HEK293 (cell line): ENCODE data around the gene MEF2C.

Source experiments
- SETDB1 ChIP-seq: IDR thresholded peaks from one replicate; pipeline ENCODE4 v1.6.1; 2017; ENCODE audit warnings: mild to moderate bottlenecking, low read length, moderate library complexity, mixed read lengths; ENCODE audit not compliant: insufficient read length
- ZNF175 ChIP-seq: fragments of 450-650 bp; formaldehyde crosslinking; IDR thresholded peaks from 2 replicates; pipeline ENCODE4 v1.5.1; 2016; ENCODE audit warnings: missing biosample characterization, missing genetic modification characterization
- ZNF274 ChIP-seq, 2 experiments: fragments of 200-500 bp in 1 of 2; fragments of 450-650 bp in 1 of 2; sonication (Bioruptor generic) in 1 of 2; formaldehyde crosslinking in 1 of 2; IDR thresholded peaks; 2 replicates each; pipeline versions ENCODE4 v1.5.1 to v1.6.1; 2014 to 2016; ENCODE audit warnings: borderline replicate concordance in 1 of 2, inconsistent platforms in 1 of 2, low read length in 1 of 2, missing biosample characterization in 1 of 2, missing genetic modification characterization in 1 of 2
- ZNF350 ChIP-seq: fragments of 450-650 bp; formaldehyde crosslinking; IDR thresholded peaks from 2 replicates; pipeline ENCODE4 v1.5.0; 2017; ENCODE audit warnings: missing biosample characterization, mild to moderate bottlenecking, missing genetic modification characterization
- ZNF560 ChIP-seq: fragments of 450-650 bp; formaldehyde crosslinking; IDR thresholded peaks from 2 replicates; pipeline ENCODE4 v1.5.1; 2017; ENCODE audit warnings: missing biosample characterization, missing genetic modification characterization, borderline replicate concordance
- ZNF571 ChIP-seq: fragments of 450-650 bp; formaldehyde crosslinking; IDR thresholded peaks from 2 replicates; pipeline ENCODE4 v1.5.0; 2017; ENCODE audit warnings: missing biosample characterization, missing genetic modification characterization
- ZNF776 ChIP-seq: fragments of 450-650 bp; formaldehyde crosslinking; IDR thresholded peaks from 2 replicates; pipeline ENCODE4 v1.5.0; 2017; ENCODE audit warnings: missing biosample characterization, missing genetic modification characterization, borderline replicate concordance
- TF ChIP-seq, protein P1 (sequence below): fragments of 450-650 bp; formaldehyde crosslinking; IDR thresholded peaks from 2 replicates; pipeline ENCODE4 v1.5.1; 2016; ENCODE audit warnings: missing biosample characterization, missing genetic modification characterization
- TF ChIP-seq, protein P2 (sequence below): fragments of 450-650 bp; formaldehyde crosslinking; IDR thresholded peaks from 2 replicates; pipeline ENCODE4 v1.5.1; 2016; ENCODE audit warnings: missing biosample characterization, missing genetic modification characterization, low read depth
- TF ChIP-seq, protein P3 (sequence below): fragments of 450-650 bp; formaldehyde crosslinking; IDR thresholded peaks from 2 replicates; pipeline ENCODE4 v1.5.1; 2017; ENCODE audit warnings: missing biosample characterization, missing genetic modification characterization
- TF ChIP-seq, protein P4 (sequence below): fragments of 450-650 bp; formaldehyde crosslinking; IDR thresholded peaks from 2 replicates; pipeline ENCODE4 v1.5.1; 2016; ENCODE audit warnings: missing biosample characterization, missing genetic modification characterization
- TF ChIP-seq, protein P5 (sequence below): fragments of 450-650 bp; IDR thresholded peaks from 2 replicates; pipeline ENCODE4 v1.5.1; 2018; ENCODE audit warnings: missing biosample characterization, missing genetic modification characterization
- TF ChIP-seq, protein P6 (sequence below): fragments of 450-650 bp; formaldehyde crosslinking; IDR thresholded peaks from 2 replicates; pipeline ENCODE4 v1.5.1; 2016; ENCODE audit warnings: missing biosample characterization, missing genetic modification characterization, low read depth

DNA sequence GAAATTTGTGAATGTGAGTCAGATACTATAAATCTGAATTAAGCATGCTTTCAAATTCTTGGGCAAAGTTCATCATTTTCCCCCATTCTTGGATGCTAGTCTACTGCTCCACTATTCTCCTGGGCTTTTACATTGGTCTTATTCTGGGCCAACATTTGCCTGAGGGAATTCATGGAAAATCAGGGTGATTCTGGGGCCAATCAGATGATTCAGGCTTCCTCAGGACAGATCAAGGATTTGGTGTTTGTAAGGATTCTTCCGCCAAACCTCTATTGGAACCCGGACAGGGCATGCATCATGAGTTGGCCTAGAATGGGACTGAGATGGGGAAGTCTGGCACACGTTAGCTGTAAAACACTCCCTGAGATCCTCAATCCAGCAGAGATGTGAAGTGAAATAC is 113.8 kb downstream of the MEF2C start:
- TF ChIP-seq, protein P1, sequence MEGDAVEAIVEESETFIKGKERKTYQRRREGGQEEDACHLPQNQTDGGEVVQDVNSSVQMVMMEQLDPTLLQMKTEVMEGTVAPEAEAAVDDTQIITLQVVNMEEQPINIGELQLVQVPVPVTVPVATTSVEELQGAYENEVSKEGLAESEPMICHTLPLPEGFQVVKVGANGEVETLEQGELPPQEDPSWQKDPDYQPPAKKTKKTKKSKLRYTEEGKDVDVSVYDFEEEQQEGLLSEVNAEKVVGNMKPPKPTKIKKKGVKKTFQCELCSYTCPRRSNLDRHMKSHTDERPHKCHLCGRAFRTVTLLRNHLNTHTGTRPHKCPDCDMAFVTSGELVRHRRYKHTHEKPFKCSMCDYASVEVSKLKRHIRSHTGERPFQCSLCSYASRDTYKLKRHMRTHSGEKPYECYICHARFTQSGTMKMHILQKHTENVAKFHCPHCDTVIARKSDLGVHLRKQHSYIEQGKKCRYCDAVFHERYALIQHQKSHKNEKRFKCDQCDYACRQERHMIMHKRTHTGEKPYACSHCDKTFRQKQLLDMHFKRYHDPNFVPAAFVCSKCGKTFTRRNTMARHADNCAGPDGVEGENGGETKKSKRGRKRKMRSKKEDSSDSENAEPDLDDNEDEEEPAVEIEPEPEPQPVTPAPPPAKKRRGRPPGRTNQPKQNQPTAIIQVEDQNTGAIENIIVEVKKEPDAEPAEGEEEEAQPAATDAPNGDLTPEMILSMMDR (tag by site-specific recombination): no peak
- TF ChIP-seq ZNF776 (tag by site-specific recombination) (no peak), ZNF560 (tag by site-specific recombination) (no peak), ZNF350 (tag by site-specific recombination) (no peak), SETDB1 (no peak), ZNF274 (IDR thresholded peaks at IDR 0.05; ENCODE audit: low read length) (no peak), ZNF274 (tag by site-specific recombination; IDR thresholded peaks at IDR 0.05; ENCODE audit: borderline replicate concordance) (no peak), ZNF175 (no peak), ZNF571 (no peak)
- TF ChIP-seq, protein P2, sequence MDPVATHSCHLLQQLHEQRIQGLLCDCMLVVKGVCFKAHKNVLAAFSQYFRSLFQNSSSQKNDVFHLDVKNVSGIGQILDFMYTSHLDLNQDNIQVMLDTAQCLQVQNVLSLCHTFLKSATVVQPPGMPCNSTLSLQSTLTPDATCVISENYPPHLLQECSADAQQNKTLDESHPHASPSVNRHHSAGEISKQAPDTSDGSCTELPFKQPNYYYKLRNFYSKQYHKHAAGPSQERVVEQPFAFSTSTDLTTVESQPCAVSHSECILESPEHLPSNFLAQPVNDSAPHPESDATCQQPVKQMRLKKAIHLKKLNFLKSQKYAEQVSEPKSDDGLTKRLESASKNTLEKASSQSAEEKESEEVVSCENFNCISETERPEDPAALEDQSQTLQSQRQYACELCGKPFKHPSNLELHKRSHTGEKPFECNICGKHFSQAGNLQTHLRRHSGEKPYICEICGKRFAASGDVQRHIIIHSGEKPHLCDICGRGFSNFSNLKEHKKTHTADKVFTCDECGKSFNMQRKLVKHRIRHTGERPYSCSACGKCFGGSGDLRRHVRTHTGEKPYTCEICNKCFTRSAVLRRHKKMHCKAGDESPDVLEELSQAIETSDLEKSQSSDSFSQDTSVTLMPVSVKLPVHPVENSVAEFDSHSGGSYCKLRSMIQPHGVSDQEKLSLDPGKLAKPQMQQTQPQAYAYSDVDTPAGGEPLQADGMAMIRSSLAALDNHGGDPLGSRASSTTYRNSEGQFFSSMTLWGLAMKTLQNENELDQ (tag by site-specific recombination): no peak
- TF ChIP-seq, protein P3, sequence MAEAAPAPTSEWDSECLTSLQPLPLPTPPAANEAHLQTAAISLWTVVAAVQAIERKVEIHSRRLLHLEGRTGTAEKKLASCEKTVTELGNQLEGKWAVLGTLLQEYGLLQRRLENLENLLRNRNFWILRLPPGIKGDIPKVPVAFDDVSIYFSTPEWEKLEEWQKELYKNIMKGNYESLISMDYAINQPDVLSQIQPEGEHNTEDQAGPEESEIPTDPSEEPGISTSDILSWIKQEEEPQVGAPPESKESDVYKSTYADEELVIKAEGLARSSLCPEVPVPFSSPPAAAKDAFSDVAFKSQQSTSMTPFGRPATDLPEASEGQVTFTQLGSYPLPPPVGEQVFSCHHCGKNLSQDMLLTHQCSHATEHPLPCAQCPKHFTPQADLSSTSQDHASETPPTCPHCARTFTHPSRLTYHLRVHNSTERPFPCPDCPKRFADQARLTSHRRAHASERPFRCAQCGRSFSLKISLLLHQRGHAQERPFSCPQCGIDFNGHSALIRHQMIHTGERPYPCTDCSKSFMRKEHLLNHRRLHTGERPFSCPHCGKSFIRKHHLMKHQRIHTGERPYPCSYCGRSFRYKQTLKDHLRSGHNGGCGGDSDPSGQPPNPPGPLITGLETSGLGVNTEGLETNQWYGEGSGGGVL: no peak
- TF ChIP-seq, protein P4, sequence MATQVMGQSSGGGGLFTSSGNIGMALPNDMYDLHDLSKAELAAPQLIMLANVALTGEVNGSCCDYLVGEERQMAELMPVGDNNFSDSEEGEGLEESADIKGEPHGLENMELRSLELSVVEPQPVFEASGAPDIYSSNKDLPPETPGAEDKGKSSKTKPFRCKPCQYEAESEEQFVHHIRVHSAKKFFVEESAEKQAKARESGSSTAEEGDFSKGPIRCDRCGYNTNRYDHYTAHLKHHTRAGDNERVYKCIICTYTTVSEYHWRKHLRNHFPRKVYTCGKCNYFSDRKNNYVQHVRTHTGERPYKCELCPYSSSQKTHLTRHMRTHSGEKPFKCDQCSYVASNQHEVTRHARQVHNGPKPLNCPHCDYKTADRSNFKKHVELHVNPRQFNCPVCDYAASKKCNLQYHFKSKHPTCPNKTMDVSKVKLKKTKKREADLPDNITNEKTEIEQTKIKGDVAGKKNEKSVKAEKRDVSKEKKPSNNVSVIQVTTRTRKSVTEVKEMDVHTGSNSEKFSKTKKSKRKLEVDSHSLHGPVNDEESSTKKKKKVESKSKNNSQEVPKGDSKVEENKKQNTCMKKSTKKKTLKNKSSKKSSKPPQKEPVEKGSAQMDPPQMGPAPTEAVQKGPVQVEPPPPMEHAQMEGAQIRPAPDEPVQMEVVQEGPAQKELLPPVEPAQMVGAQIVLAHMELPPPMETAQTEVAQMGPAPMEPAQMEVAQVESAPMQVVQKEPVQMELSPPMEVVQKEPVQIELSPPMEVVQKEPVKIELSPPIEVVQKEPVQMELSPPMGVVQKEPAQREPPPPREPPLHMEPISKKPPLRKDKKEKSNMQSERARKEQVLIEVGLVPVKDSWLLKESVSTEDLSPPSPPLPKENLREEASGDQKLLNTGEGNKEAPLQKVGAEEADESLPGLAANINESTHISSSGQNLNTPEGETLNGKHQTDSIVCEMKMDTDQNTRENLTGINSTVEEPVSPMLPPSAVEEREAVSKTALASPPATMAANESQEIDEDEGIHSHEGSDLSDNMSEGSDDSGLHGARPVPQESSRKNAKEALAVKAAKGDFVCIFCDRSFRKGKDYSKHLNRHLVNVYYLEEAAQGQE (tag by site-specific recombination): no peak
- TF ChIP-seq, protein P5, sequence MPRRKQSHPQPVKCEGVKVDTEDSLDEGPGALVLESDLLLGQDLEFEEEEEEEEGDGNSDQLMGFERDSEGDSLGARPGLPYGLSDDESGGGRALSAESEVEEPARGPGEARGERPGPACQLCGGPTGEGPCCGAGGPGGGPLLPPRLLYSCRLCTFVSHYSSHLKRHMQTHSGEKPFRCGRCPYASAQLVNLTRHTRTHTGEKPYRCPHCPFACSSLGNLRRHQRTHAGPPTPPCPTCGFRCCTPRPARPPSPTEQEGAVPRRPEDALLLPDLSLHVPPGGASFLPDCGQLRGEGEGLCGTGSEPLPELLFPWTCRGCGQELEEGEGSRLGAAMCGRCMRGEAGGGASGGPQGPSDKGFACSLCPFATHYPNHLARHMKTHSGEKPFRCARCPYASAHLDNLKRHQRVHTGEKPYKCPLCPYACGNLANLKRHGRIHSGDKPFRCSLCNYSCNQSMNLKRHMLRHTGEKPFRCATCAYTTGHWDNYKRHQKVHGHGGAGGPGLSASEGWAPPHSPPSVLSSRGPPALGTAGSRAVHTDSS (tag by site-specific recombination): no peak
- TF ChIP-seq, protein P6, sequence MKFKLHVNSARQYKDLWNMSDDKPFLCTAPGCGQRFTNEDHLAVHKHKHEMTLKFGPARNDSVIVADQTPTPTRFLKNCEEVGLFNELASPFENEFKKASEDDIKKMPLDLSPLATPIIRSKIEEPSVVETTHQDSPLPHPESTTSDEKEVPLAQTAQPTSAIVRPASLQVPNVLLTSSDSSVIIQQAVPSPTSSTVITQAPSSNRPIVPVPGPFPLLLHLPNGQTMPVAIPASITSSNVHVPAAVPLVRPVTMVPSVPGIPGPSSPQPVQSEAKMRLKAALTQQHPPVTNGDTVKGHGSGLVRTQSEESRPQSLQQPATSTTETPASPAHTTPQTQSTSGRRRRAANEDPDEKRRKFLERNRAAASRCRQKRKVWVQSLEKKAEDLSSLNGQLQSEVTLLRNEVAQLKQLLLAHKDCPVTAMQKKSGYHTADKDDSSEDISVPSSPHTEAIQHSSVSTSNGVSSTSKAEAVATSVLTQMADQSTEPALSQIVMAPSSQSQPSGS (tag by site-specific recombination): no peak
